Measurements from ENCODE around the gene PIGB. TPM values are rescaled to one million over a fixed set of nuclear protein-coding genes. Genes with fewer than 3 reads are reported as not detected.
A peak's percentile ranks its signal among the peaks of the same experiment; 100 is the strongest.

The PIGB gene
- total and polyA plus RNA-seq, 2 of the 13 experiments (the other 11 are each of a cell fraction or from before 2014, with no cell fraction given), result 14.5 to 19.1 TPM

GRCh38 chr15:55318588-55319494 is at the start of gene PIGB, which contains the start of gene PIGBOS1 (continued):
- TF ChIP-seq MATR3 (CRISPR knock-in tag; IDR thresholded peaks at IDR 0.05) (no peak), MTF2 (CRISPR knock-in tag; IDR thresholded peaks at IDR 0.05; ENCODE audit: borderline replicate concordance) (0 out of 2 replicates have a peak, but pooled peaks have one; percentile 33), MEIS1 (CRISPR knock-in tag; IDR thresholded peaks at IDR 0.05; ENCODE audit: borderline replicate concordance) (peak; percentile 90; the same call in 1 of the 2 replicates), ARID2 (CRISPR knock-in tag; IDR thresholded peaks at IDR 0.05; ENCODE audit: borderline replicate concordance) (no peak), MAX (IDR thresholded peaks at IDR 0.05) (peak; percentile 78), ZFYVE20 (CRISPR knock-in tag; IDR thresholded peaks at IDR 0.05; ENCODE audit: borderline replicate concordance, low read depth) (no peak), MED13 (CRISPR knock-in tag; IDR thresholded peaks at IDR 0.05) (no peak), FOXO4 (CRISPR knock-in tag; conservative IDR thresholded peaks at IDR 0.05) (0 out of 2 replicates have a peak, but pooled peaks have one; percentile 57), DPF2 (CRISPR knock-in tag; IDR thresholded peaks at IDR 0.05; ENCODE audit: borderline replicate concordance, low read depth) (no peak), CERS6 (CRISPR knock-in tag; IDR thresholded peaks at IDR 0.05) (no peak), NCOA5 (CRISPR knock-in tag; IDR thresholded peaks at IDR 0.05) (no peak), MAFK (conservative IDR thresholded peaks at IDR 0.05 in 1 of 2, IDR thresholded peaks at IDR 0.05 in 1 of 2; ENCODE audit: low read length in 2 of 2) (no peak), SIX1 (CRISPR knock-in tag; IDR thresholded peaks at IDR 0.05; ENCODE audit: borderline replicate concordance) (peak; percentile 60; the same call in 1 of the 2 replicates), TERF1 (CRISPR knock-in tag; IDR thresholded peaks at IDR 0.05) (no peak), ZNF558 (CRISPR knock-in tag; IDR thresholded peaks at IDR 0.05; ENCODE audit: borderline replicate concordance) (no peak), ZNF660 (CRISPR knock-in tag; IDR thresholded peaks at IDR 0.05; ENCODE audit: borderline replicate concordance, low read depth) (no peak), FOXK2 (IDR thresholded peaks at IDR 0.05) (no peak), MIXL1 (CRISPR knock-in tag; IDR thresholded peaks at IDR 0.05) (peak; percentile 88), RFXAP (CRISPR knock-in tag; IDR thresholded peaks at IDR 0.05; ENCODE audit: borderline replicate concordance) (no peak), ZNF337 (CRISPR knock-in tag; IDR thresholded peaks at IDR 0.05; ENCODE audit: borderline replicate concordance, low read depth) (0 out of 2 replicates have a peak, but pooled peaks have one; percentile 42), ZNF746 (CRISPR knock-in tag; IDR thresholded peaks at IDR 0.05) (no peak), TFE3 (CRISPR knock-in tag; IDR thresholded peaks at IDR 0.05) (peak; percentile 51; the same call in 1 of the 2 replicates)

All from HepG2 (cell line).